ENCODE data around the gene DPH7.
"Not testable (repeated sequence)": the region's sequence is repeated elsewhere in the genome, so short reads cannot be mapped to it uniquely, and the experiment has no call there.

The DPH7 gene

GRCh38 chr9:137551264-137552021 lies 27.3 kb downstream of the DPH7 start, which contains the start of gene MRPL41:
Gene MRPL41 (plus strand): TSS chr9:137551879. CDS start chr9:137552082, 203 bp downstream.
- H3K27me3 ChIP-seq (ENCODE audit: control insufficient read depth in 5 of 5, insufficient read depth in 4 of 5, low read length in 5 of 5) = no peaks in the 10 kb centered on the region
- peaks cover 4 to 39% (median 35%) of the 10 kb centered on the region in 5 donors for H3K4me1 ChIP-seq (ENCODE audit: control insufficient read depth in 5 of 5, insufficient read depth in 5 of 5, low read length in 5 of 5)
- H3K9me3 ChIP-seq (ENCODE audit: control insufficient read depth in 5 of 5, low read length in 5 of 5) = no peaks in the 10 kb centered on the region
- H3K4me3 ChIP-seq (ENCODE audit: low read depth in 1 of 5, low read length in 5 of 5) = peak within 1 kb of the TSS; percentile 74 to 81 (median 78)
- peak within 1 kb of the TSS; percentile 75 for H3K27ac ChIP-seq (ENCODE audit: low read depth, low read length)
- H3K36me3 ChIP-seq (ENCODE audit: control insufficient read depth in 5 of 5, insufficient read depth in 5 of 5, low read length in 5 of 5) = peaks cover 0 to 30% (median 17%) of the 10 kb centered on the region in 5 donors
- peak within 1 kb of the TSS in 4 of 5 donors; percentile 77 to 81 (median 78) for H3K9ac ChIP-seq (ENCODE audit: low read length in 5 of 5)

DNA sequence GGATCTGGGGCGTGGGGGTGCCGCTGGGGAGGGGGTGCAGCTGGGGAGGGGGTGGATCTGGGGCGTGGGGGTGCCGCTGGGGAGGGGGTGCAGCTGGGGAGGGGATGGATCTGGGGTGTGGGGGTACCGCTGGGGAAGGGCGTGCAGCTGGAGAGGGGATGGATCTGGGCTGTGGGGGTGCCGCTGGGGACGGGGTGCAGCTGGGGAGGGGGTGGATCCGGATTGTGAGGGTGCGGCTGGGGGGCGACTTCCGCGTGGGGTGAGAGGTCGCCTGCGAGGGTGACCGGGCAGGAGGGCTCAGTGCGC lies 27.8 kb downstream of the DPH7 start:
- H3K4me3 ChIP-seq (ENCODE audit: low read depth in 1 of 5, low read length in 5 of 5) = peak overlapping the region in 4 of 5 donors; percentile 61 to 79 (median 64)
- H3K36me3 ChIP-seq (ENCODE audit: control insufficient read depth in 5 of 5, insufficient read depth in 5 of 5, low read length in 5 of 5) = peaks cover 0 to 26% (median 12%) of the 10 kb centered on the region in 5 donors
- H3K27ac ChIP-seq (ENCODE audit: low read depth, low read length) = peak overlapping the region; percentile 75
- H3K9me3 ChIP-seq (ENCODE audit: control insufficient read depth in 5 of 5, low read length in 5 of 5); H3K27me3 ChIP-seq (ENCODE audit: control insufficient read depth in 5 of 5, insufficient read depth in 4 of 5, low read length in 5 of 5): not testable (repeated sequence)
- peak overlapping the region in 4 of 5 donors; percentile 55 to 71 (median 62) for H3K9ac ChIP-seq (ENCODE audit: low read length in 5 of 5)
- H3K4me1 ChIP-seq (ENCODE audit: control insufficient read depth in 5 of 5, insufficient read depth in 5 of 5, low read length in 5 of 5) = peaks cover 4 to 41% (median 35%) of the 10 kb centered on the region in 5 donors

DNA sequence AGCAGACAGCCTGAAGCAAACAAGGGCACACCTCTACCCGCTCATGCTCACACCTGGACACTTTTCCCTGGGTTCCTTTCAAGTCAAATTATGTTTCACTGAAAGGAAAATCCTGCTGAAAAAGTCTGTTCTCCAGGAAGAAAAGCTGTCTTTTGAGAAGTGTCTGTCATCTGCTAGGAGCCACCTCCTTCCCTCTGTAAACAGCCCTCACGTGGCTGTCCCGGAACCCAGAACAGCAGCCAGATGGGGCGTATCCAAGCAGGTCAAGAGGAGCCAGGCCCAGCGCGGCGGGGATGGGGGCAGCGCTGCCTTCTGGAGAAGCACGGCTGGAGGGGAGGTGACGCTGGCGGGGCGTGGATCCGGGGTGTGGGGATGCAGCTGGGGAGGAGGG lies 28.5 kb downstream of the DPH7 start, which contains the start of gene PNPLA7:
PNPLA7 (minus strand) TSS at position 172 of the 391 bp plus-strand sequence. CDS start 205 bp downstream, outside the sequence.
- no peaks in the 10 kb centered on the region for H3K27me3 ChIP-seq (ENCODE audit: control insufficient read depth in 5 of 5, insufficient read depth in 4 of 5, low read length in 5 of 5)
- H3K4me3 ChIP-seq (ENCODE audit: low read depth in 1 of 5, low read length in 5 of 5) = peak within 1 kb of the TSS; percentile 62 to 79 (median 67)
- H3K36me3 ChIP-seq (ENCODE audit: control insufficient read depth in 5 of 5, insufficient read depth in 5 of 5, low read length in 5 of 5) = peaks cover 0 to 19% (median 5%) of the 10 kb centered on the region in 5 donors
- no peaks in the 10 kb centered on the region for H3K9me3 ChIP-seq (ENCODE audit: control insufficient read depth in 5 of 5, low read length in 5 of 5)
- peaks cover 4 to 47% (median 35%) of the 10 kb centered on the region in 5 donors for H3K4me1 ChIP-seq (ENCODE audit: control insufficient read depth in 5 of 5, insufficient read depth in 5 of 5, low read length in 5 of 5)
- peak within 1 kb of the TSS; percentile 28 to 93 (median 66) for H3K9ac ChIP-seq (ENCODE audit: low read length in 5 of 5)
- peak within 1 kb of the TSS; percentile 87 for H3K27ac ChIP-seq (ENCODE audit: low read depth, low read length)

DNA sequence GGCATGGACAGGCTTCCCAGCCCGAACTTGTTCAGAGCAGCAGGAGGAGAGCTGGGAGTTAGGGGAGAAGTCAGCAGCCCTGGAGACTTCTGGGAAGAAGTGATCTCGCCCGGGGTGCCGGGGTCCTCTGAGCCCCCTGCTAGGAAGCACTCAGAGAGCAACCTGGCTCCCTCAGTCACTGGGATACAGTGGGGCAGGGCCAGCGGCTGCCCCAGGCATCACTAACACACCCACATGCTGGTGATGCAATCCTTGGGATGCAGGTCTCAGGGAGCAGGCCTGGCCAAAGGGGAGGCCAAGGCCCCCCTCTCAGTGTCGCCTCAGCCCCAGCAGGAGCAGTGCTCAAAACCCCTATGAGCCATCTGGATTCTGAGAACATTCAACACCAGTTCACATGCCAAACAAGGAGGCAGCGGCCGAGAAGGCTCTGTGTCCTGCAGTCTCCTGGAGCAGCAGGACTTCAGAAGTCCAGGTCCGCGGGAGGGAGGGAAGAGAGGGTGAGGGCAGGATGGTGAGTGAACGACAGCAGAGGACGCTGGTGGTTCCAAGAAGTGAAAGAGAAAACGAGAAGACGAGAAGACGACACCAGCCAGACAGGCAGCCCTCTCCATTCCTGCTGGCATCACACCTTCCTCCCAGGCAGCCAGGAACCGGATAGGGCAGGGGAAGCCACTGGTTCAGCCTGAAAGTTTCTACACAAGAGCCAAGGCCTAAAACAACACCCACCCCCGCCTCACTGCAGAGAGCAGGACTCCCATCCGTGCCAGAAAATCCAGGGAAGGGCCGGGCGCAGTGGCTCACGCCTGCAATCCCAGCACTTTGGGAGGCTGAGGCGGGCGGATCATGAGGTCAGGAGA lies 30.8 kb downstream of the DPH7 start:
- Histone ChIP-seq H3K27ac (ENCODE audit: low read depth, low read length) (no peak overlapping the region), H3K4me3 (ENCODE audit: low read depth in 1 of 5, low read length in 5 of 5) (peak overlapping the region in 3 of 5 donors; percentile 4 to 18 (median 14)), H3K9me3 (ENCODE audit: control insufficient read depth in 5 of 5, low read length in 5 of 5) (no peaks in the 10 kb centered on the region), H3K27me3 (ENCODE audit: control insufficient read depth in 5 of 5, insufficient read depth in 4 of 5, low read length in 5 of 5) (no peaks in the 10 kb centered on the region), H3K4me1 (ENCODE audit: control insufficient read depth in 5 of 5, insufficient read depth in 5 of 5, low read length in 5 of 5) (peaks cover 4 to 60% (median 49%) of the 10 kb centered on the region in 5 donors), H3K36me3 (ENCODE audit: control insufficient read depth in 5 of 5, insufficient read depth in 5 of 5, low read length in 5 of 5) (peaks cover 0 to 14% (median 7%) of the 10 kb centered on the region in 5 donors), H3K9ac (ENCODE audit: low read length in 5 of 5) (peak overlapping the region in 1 of 5 donors; percentile 25)

DNA sequence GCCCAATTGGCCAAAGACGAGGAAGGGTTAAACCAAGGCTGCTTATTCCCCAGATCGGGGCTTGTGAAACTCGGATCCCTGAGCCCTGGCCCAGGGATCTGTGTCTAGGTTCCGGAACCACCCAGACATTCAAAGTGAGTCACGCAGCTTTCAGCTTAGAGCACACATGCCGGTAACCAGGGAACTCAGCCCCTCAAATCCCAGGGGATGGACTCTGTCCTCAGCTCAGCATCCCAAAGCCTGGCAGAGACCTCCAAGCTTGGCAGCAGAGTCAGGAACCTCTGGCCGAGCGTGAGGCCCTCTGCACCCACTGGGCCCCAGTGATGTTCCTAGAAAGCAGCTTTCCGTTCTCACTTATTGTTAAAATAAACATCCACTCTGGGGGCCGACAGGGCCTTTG lies 33.6 kb downstream of the DPH7 start:
- no peaks in the 10 kb centered on the region for H3K9me3 ChIP-seq (ENCODE audit: control insufficient read depth in 5 of 5, low read length in 5 of 5)
- peaks cover 4 to 49% (median 39%) of the 10 kb centered on the region in 5 donors for H3K4me1 ChIP-seq (ENCODE audit: control insufficient read depth in 5 of 5, insufficient read depth in 5 of 5, low read length in 5 of 5)
- peak overlapping the region in 1 of 5 donors; percentile 58 for H3K9ac ChIP-seq (ENCODE audit: low read length in 5 of 5)
- H3K27me3 ChIP-seq (ENCODE audit: control insufficient read depth in 5 of 5, insufficient read depth in 4 of 5, low read length in 5 of 5) = no peaks in the 10 kb centered on the region
- peaks cover 0 to 41% (median 19%) of the 10 kb centered on the region in 5 donors for H3K36me3 ChIP-seq (ENCODE audit: control insufficient read depth in 5 of 5, insufficient read depth in 5 of 5, low read length in 5 of 5)
- H3K4me3 ChIP-seq (ENCODE audit: low read depth in 1 of 5, low read length in 5 of 5) = no peak overlapping the region
- peak overlapping the region; percentile 54 for H3K27ac ChIP-seq (ENCODE audit: low read depth, low read length)

DNA sequence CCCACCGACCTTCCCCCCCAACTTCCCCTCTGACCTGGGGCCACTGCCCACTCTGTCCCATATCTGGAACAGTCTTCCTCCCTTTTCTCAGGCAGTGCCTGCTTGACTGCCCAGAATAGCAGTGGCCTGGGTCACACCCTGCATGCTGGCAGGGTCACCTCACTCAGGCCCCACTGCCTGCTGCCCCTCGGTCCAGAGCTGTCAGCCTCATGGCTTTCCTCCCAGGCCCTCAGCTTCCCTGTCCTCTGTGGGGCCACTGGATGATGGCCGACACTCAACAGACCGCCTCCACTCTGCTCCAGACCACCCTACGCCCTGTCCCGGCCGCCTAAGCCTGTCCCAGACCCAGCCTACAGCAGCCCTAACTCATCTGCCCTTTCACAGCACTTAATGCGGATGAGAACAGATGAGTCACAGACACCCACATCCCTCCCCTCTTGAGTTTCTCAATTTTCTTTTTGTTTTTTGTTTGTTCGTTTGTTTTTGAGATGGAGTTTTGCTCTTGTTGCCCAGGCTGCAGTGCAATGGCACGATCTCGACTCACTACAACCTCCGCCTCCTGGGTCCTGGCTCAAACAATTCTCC lies 34.5 kb downstream of the DPH7 start:
- Histone ChIP-seq H3K27ac (ENCODE audit: low read depth, low read length) (peak overlapping the region; percentile 54), H3K9ac (ENCODE audit: low read length in 5 of 5) (no peak overlapping the region), H3K9me3 (ENCODE audit: control insufficient read depth in 5 of 5, low read length in 5 of 5) (no peaks in the 10 kb centered on the region), H3K36me3 (ENCODE audit: control insufficient read depth in 5 of 5, insufficient read depth in 5 of 5, low read length in 5 of 5) (peaks cover 0 to 47% (median 22%) of the 10 kb centered on the region in 5 donors), H3K27me3 (ENCODE audit: control insufficient read depth in 5 of 5, insufficient read depth in 4 of 5, low read length in 5 of 5) (no peaks in the 10 kb centered on the region), H3K4me1 (ENCODE audit: control insufficient read depth in 5 of 5, insufficient read depth in 5 of 5, low read length in 5 of 5) (peaks cover 4 to 42% (median 32%) of the 10 kb centered on the region in 5 donors), H3K4me3 (ENCODE audit: low read depth in 1 of 5, low read length in 5 of 5) (peak overlapping the region in 1 of 5 donors; percentile 28)

GRCh38 chr9:137543237-137543963 lies 35.3 kb downstream of the DPH7 start:
- Histone ChIP-seq H3K9ac (ENCODE audit: low read length in 5 of 5) (no peak overlapping the region), H3K4me3 (ENCODE audit: low read depth in 1 of 5, low read length in 5 of 5) (no peak overlapping the region), H3K27ac (ENCODE audit: low read depth, low read length) (peak overlapping the region; percentile 54), H3K27me3 (ENCODE audit: control insufficient read depth in 5 of 5, insufficient read depth in 4 of 5, low read length in 5 of 5) (no peaks in the 10 kb centered on the region), H3K36me3 (ENCODE audit: control insufficient read depth in 5 of 5, insufficient read depth in 5 of 5, low read length in 5 of 5) (peaks cover 0 to 47% (median 23%) of the 10 kb centered on the region in 5 donors), H3K4me1 (ENCODE audit: control insufficient read depth in 5 of 5, insufficient read depth in 5 of 5, low read length in 5 of 5) (peaks cover 0 to 34% (median 25%) of the 10 kb centered on the region in 5 donors), H3K9me3 (ENCODE audit: control insufficient read depth in 5 of 5, low read length in 5 of 5) (no peaks in the 10 kb centered on the region)

DNA sequence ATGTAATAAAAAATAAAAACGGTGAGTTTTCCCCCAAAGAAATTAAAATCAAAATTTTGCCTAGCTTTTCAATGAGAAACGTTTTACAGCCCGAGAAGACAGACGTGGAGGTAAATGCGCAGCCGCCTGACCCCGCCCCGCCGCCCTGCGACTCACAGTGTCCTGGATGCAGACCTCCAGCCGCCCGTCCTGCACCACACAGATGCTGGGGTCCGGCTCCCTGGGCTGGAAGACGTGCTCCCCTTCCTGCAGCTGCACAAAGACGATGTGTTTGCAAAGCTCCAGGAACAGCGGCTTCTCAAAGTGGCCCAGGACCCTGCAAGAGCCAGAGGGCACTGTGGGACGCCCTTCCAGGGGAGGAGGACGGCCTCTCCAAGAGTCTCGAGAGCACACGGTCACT lies 36.2 kb downstream of the DPH7 start:
- H3K4me1 ChIP-seq (ENCODE audit: control insufficient read depth in 5 of 5, insufficient read depth in 5 of 5, low read length in 5 of 5) = peaks cover 0 to 25% (median 18%) of the 10 kb centered on the region in 5 donors
- no peak overlapping the region for H3K4me3 ChIP-seq (ENCODE audit: low read depth in 1 of 5, low read length in 5 of 5)
- H3K9me3 ChIP-seq (ENCODE audit: control insufficient read depth in 5 of 5, low read length in 5 of 5) = no peaks in the 10 kb centered on the region
- no peaks in the 10 kb centered on the region for H3K27me3 ChIP-seq (ENCODE audit: control insufficient read depth in 5 of 5, insufficient read depth in 4 of 5, low read length in 5 of 5)
- H3K9ac ChIP-seq (ENCODE audit: low read length in 5 of 5) = no peak overlapping the region
- no peak overlapping the region for H3K27ac ChIP-seq (ENCODE audit: low read depth, low read length)
- peaks cover 0 to 56% (median 32%) of the 10 kb centered on the region in 5 donors for H3K36me3 ChIP-seq (ENCODE audit: control insufficient read depth in 5 of 5, insufficient read depth in 5 of 5, low read length in 5 of 5)

DNA sequence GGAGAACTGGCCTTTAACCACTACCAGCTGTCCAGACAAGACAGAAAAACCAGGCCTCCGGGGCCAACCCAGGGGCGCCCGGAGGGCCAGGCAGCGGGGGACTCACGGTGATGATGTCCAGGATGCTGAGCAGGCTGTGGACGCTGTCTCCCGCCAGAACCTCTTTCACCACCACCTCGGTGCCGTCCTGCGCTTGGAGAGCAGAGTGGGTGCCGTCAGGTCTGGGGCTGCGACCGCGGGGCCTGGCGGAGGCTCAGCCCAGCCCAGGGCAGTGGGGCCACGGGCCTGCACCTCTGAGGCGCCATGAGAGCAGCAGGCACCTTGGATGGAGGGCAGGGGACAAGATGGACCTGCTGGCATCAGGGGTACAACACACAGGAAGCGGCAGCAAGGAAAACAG lies 38.2 kb downstream of the DPH7 start:
- Histone ChIP-seq H3K4me3 (ENCODE audit: low read depth in 1 of 5, low read length in 5 of 5) (no peak overlapping the region), H3K9me3 (ENCODE audit: control insufficient read depth in 5 of 5, low read length in 5 of 5) (no peaks in the 10 kb centered on the region), H3K27ac (ENCODE audit: low read depth, low read length) (no peak overlapping the region), H3K27me3 (ENCODE audit: control insufficient read depth in 5 of 5, insufficient read depth in 4 of 5, low read length in 5 of 5) (no peaks in the 10 kb centered on the region), H3K4me1 (ENCODE audit: control insufficient read depth in 5 of 5, insufficient read depth in 5 of 5, low read length in 5 of 5) (peaks cover 0 to 16% (median 14%) of the 10 kb centered on the region in 5 donors), H3K36me3 (ENCODE audit: control insufficient read depth in 5 of 5, insufficient read depth in 5 of 5, low read length in 5 of 5) (peaks cover 0 to 54% (median 32%) of the 10 kb centered on the region in 5 donors), H3K9ac (ENCODE audit: low read length in 5 of 5) (no peak overlapping the region)

Data from subcutaneous abdominal adipose tissue (tissue), 5 donors.